Panc1 (cell line): Measurements from ENCODE around the gene DLGAP1. TPM values are rescaled to one million over a fixed set of nuclear protein-coding genes. Genes with fewer than 3 reads are reported as not detected.

ENCODE experiments used
- ATAC-seq: fragments of 200-7000 bp; cut with Tn5 transposase; 2 replicates; pipeline ENCODE4 v1.9.1; 2020; ENCODE audit warnings: mild to moderate bottlenecking, moderate library complexity
- BruUV-seq: library from RNA; stranded (reverse); fragments of 400-500 nt; replicated peaks from 2 replicates; lab custom pipeline; 2021; lab: Mats Ljungman, UMichigan
- CTCF ChIA-PET: fragments of 300-600 bp; sonication (Branson Sonifier 250); formaldehyde crosslinking; loops from one replicate; lab custom pipeline; 2022; ENCODE audit warnings: antibody characterized with exemption; lab: Charles Lee
- POLR2A ChIA-PET: fragments of 300-600 bp; sonication (Branson Sonifier 250); formaldehyde crosslinking; loops from one replicate; lab custom pipeline; 2022; ENCODE audit warnings: antibody characterized with exemption; lab: Charles Lee
- DNase-seq: peaks from one replicate; pipeline ENCODE4 v3.0.0-alpha.2; 2010; ENCODE audit warnings: low read depth, low spot score
- H3K27ac ChIP-seq: 2 replicates; pipeline ENCODE4 v1.5.1; 2011; ENCODE audit warnings: mild to moderate bottlenecking, low read length, inconsistent platforms
- H3K27me3 ChIP-seq: fragments of 200-500 bp; sonication (Bioruptor generic); 2 replicates; pipeline ENCODE4 v1.6.0; 2014; ENCODE audit warnings: low read length, inconsistent platforms; ENCODE audit not compliant: control insufficient read depth, insufficient read depth
- H3K36me3 ChIP-seq: fragments of 200-500 bp; sonication (Bioruptor generic); 2 replicates; pipeline ENCODE4 v1.5.1; 2014; ENCODE audit warnings: inconsistent platforms, mild to moderate bottlenecking, low read length, moderate library complexity; ENCODE audit not compliant: control insufficient read depth, insufficient read depth
- H3K4me1 ChIP-seq: 2 replicates; pipeline ENCODE4 v1.5.1; 2011; ENCODE audit warnings: inconsistent platforms, mild to moderate bottlenecking, low read length, moderate library complexity; ENCODE audit not compliant: control insufficient read depth, insufficient read depth
- H3K4me3 ChIP-seq, 2 experiments: 2 replicates each; pipeline ENCODE4 v1.5.1; 2011 to 2012; ENCODE audit warnings: low read depth in 2 of 2, low read length in 2 of 2, mild to moderate bottlenecking in 2 of 2, inconsistent platforms in 1 of 2, moderate library complexity in 1 of 2
- H3K9me3 ChIP-seq: fragments of 200-500 bp; sonication (Bioruptor generic); 2 replicates; pipeline ENCODE4 v1.5.1; 2014; ENCODE audit warnings: low read depth, mild to moderate bottlenecking, inconsistent platforms, low read length, moderate library complexity; ENCODE audit not compliant: control insufficient read depth, insufficient read depth
- POLR2AphosphoS5 ChIP-seq: IDR thresholded peaks from 2 replicates; pipeline ENCODE4 v1.6.1; 2012; ENCODE audit warnings: mild to moderate bottlenecking, low read depth, low read length, moderate library complexity
- SIN3A ChIP-seq: IDR thresholded peaks from 2 replicates; pipeline ENCODE4 v1.6.1; 2012; ENCODE audit warnings: low read depth, mild to moderate bottlenecking, low read length, moderate library complexity, borderline replicate concordance; ENCODE audit not compliant: insufficient read depth
- TCF7L2 ChIP-seq: IDR thresholded peaks from 2 replicates; pipeline ENCODE4 v1.6.1; 2011; ENCODE audit warnings: mild to moderate bottlenecking, low read depth, low read length, inconsistent platforms
- in situ Hi-C: cut with HindIII; loops from 2 replicates; pipeline ENCODE4 v1.10.0; 2016; ENCODE audit warnings: low sequenced_read_pairs, low pct_unique_long_range_greater_than_20kb
- intact Hi-C: fragments of 100-400 bp; cut with micrococcal nuclease; formaldehyde crosslinking; loops from one replicate; pipeline ENCODE4 v1.10.0; 2022; ENCODE audit not compliant: unreplicated experiment
- total RNA-seq: library from RNA; stranded (reverse); gene quantifications from one replicate; pipeline ENCODE4 v1.2.1, GENCODE V29; 2021; ENCODE audit not compliant: unreplicated experiment
- TF ChIP-seq, protein P1 (sequence below), 2 experiments: IDR thresholded peaks; 2 replicates each; pipeline ENCODE4 v1.6.1; 2011 to 2012; ENCODE audit warnings: low read depth in 2 of 2, control low read depth in 1 of 2, low read length in 1 of 2, mild to moderate bottlenecking in 1 of 2, moderate library complexity in 1 of 2; ENCODE audit not compliant: insufficient read depth in 1 of 2
- TF ChIP-seq, protein P2 (sequence below): fragments of 450-650 bp; IDR thresholded peaks from 2 replicates; pipeline ENCODE4 v1.5.1; 2017; ENCODE audit warnings: mild to moderate bottlenecking

DLGAP1 gene
- total RNA-seq, 1 experiment from 2014 or later, result 1.8 TPM

DNA sequence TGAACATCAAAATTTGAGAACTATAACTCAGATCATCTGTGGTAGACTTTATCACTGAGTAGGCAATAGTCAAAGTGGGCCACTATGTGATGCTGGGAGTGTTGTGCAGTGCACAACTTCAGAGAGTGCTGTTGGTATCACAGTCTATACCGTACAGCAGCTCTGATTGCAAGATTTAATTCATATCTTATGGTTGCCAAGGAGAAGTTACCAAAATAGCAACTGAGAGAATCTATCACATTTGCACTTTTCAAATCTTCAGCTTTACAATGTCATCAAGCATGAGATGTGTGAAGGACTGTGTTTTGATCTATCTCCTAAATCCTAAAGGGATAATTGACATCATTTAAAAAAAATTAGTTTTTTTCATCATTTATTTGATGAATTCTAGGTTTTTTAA, 216.1 kb downstream of the DLGAP1 start:
- ChIA-PET POLR2A (no interaction called here), CTCF (no interaction called here)
- Histone ChIP-seq H3K4me1 (no peaks in the 10 kb centered on the region), H3K27me3 (no peaks in the 10 kb centered on the region), H3K9me3 (no peaks in the 10 kb centered on the region), H3K36me3 (no peaks in the 10 kb centered on the region), H3K27ac (no peak overlapping the region), H3K4me3 (no peak overlapping the region)
- TF ChIP-seq, protein P1, sequence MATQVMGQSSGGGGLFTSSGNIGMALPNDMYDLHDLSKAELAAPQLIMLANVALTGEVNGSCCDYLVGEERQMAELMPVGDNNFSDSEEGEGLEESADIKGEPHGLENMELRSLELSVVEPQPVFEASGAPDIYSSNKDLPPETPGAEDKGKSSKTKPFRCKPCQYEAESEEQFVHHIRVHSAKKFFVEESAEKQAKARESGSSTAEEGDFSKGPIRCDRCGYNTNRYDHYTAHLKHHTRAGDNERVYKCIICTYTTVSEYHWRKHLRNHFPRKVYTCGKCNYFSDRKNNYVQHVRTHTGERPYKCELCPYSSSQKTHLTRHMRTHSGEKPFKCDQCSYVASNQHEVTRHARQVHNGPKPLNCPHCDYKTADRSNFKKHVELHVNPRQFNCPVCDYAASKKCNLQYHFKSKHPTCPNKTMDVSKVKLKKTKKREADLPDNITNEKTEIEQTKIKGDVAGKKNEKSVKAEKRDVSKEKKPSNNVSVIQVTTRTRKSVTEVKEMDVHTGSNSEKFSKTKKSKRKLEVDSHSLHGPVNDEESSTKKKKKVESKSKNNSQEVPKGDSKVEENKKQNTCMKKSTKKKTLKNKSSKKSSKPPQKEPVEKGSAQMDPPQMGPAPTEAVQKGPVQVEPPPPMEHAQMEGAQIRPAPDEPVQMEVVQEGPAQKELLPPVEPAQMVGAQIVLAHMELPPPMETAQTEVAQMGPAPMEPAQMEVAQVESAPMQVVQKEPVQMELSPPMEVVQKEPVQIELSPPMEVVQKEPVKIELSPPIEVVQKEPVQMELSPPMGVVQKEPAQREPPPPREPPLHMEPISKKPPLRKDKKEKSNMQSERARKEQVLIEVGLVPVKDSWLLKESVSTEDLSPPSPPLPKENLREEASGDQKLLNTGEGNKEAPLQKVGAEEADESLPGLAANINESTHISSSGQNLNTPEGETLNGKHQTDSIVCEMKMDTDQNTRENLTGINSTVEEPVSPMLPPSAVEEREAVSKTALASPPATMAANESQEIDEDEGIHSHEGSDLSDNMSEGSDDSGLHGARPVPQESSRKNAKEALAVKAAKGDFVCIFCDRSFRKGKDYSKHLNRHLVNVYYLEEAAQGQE (IDR thresholded peaks at IDR 0.05; ENCODE audit: insufficient read depth in 1 of 2, low read depth in 2 of 2, low read length in 1 of 2), result no peak
- TF ChIP-seq, protein P2, sequence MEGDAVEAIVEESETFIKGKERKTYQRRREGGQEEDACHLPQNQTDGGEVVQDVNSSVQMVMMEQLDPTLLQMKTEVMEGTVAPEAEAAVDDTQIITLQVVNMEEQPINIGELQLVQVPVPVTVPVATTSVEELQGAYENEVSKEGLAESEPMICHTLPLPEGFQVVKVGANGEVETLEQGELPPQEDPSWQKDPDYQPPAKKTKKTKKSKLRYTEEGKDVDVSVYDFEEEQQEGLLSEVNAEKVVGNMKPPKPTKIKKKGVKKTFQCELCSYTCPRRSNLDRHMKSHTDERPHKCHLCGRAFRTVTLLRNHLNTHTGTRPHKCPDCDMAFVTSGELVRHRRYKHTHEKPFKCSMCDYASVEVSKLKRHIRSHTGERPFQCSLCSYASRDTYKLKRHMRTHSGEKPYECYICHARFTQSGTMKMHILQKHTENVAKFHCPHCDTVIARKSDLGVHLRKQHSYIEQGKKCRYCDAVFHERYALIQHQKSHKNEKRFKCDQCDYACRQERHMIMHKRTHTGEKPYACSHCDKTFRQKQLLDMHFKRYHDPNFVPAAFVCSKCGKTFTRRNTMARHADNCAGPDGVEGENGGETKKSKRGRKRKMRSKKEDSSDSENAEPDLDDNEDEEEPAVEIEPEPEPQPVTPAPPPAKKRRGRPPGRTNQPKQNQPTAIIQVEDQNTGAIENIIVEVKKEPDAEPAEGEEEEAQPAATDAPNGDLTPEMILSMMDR, result no peak
- TF ChIP-seq TCF7L2, result no peak
- TF ChIP-seq POLR2AphosphoS5, result no peak
- TF ChIP-seq SIN3A, result no peak
- in situ Hi-C loops (no loop called here), intact Hi-C loops (no loop called here)
- DNase-seq, result no peak
- BruUV-seq, result no TSS peak
- no peak for ATAC-seq

DNA sequence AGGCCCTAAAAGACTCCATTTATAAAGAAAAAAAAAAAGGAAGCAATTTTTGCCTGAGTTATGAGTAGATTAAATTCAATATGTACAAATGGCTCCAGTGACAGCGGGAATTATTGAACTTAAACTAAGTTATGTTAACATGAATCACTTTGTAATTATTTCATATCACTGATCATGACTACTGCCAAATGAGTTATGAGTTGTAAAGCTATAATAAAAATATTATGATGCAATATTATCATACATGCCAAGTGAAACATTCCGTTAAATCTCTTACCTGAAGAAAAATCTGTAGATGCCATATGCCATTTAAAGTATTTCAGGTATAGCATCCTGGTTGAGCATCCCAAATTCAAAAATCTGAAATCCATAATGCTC, 217.5 kb downstream of the DLGAP1 start:
- TF ChIP-seq POLR2AphosphoS5, result no peak
- TF ChIP-seq SIN3A, result no peak
- no peak for TF ChIP-seq TCF7L2
- TF ChIP-seq, protein P2, result no peak
- TF ChIP-seq, protein P1 (IDR thresholded peaks at IDR 0.05; ENCODE audit: insufficient read depth in 1 of 2, low read depth in 2 of 2, low read length in 1 of 2), result no peak
- CTCF ChIA-PET, result no interaction called here
- in situ Hi-C loops, result no loop called here

More for the DNA sequence above, 217.5 kb downstream of the DLGAP1 start:
- Histone ChIP-seq H3K4me1 (no peaks in the 10 kb centered on the region), H3K27ac (no peak overlapping the region), H3K4me3 (no peak overlapping the region), H3K36me3 (no peaks in the 10 kb centered on the region), H3K9me3 (no peaks in the 10 kb centered on the region), H3K27me3 (no peaks in the 10 kb centered on the region)
- POLR2A ChIA-PET, result no interaction called here
- intact Hi-C loops, result no loop called here
- no TSS peak for BruUV-seq
- no peak for DNase-seq
- no peak for ATAC-seq
